Measurements from ENCODE around the gene MRTFB. TPM values are rescaled to one million over a fixed set of nuclear protein-coding genes. Genes with fewer than 3 reads are reported as not detected.
A peak's percentile ranks its signal among the peaks of the same experiment; 100 is the strongest.

The MRTFB gene
- total and polyA plus RNA-seq, 2 of the 13 experiments (the other 11 are each of a cell fraction or from before 2014, with no cell fraction given), result 11.4 to 14.0 TPM

GRCh38 chr16:14106457-14106856 is 35.3 kb downstream of the MRTFB start (continued):
- TF ChIP-seq ZBTB40 (IDR thresholded peaks at IDR 0.05) (no peak), ZBTB40 (CRISPR knock-in tag; IDR thresholded peaks at IDR 0.05) (no peak), ZFP36 (IDR thresholded peaks at IDR 0.05; ENCODE audit: borderline replicate concordance, low read depth, low read length, partially characterized antibody) (no peak), SAFB2 (CRISPR knock-in tag; IDR thresholded peaks at IDR 0.05; ENCODE audit: borderline replicate concordance, low read depth) (no peak), CREB1 (IDR thresholded peaks at IDR 0.05) (no peak), CREB1 (CRISPR knock-in tag; IDR thresholded peaks at IDR 0.05) (no peak), TRIM22 (IDR thresholded peaks at IDR 0.05) (no peak), SNRNP70 (IDR thresholded peaks at IDR 0.05; ENCODE audit: low read depth, low read length) (no peak), ZNF362 (CRISPR knock-in tag; IDR thresholded peaks at IDR 0.05; ENCODE audit: borderline replicate concordance) (no peak), PLSCR1 (CRISPR knock-in tag; IDR thresholded peaks at IDR 0.05; ENCODE audit: borderline replicate concordance) (no peak), ARID5B (CRISPR knock-in tag; IDR thresholded peaks at IDR 0.05) (peak; percentile 75), ZBTB7B (CRISPR knock-in tag; IDR thresholded peaks at IDR 0.05) (no peak; the same call in 1 of the 2 replicates), DR1 (CRISPR knock-in tag; IDR thresholded peaks at IDR 0.05) (no peak), TAF1 (CRISPR knock-in tag; IDR thresholded peaks at IDR 0.05) (no peak), MIXL1 (CRISPR knock-in tag; IDR thresholded peaks at IDR 0.05) (no peak)

Measured in HepG2 (cell line).